HepG2 (cell line): ENCODE measurements around the gene VEGFB. TPM values are rescaled to one million over a fixed set of nuclear protein-coding genes. Genes with fewer than 3 reads are reported as not detected.

Source experiments
- ATAC-seq: fragments of 200-7000 bp; cut with Tn5 transposase; 3 replicates; pipeline ENCODE4 v1.9.1; 2020; ENCODE audit warnings: mild to moderate bottlenecking, moderate library complexity
- BruUV-seq: library from RNA; stranded (reverse); fragments of 400-500 nt; replicated peaks from 2 replicates; lab custom pipeline; 2021; lab: Mats Ljungman, UMichigan
- CTCF ChIA-PET: fragments of 300-600 bp; formaldehyde crosslinking; extraction: SDS; loops from one replicate; lab custom pipeline; 2021; ENCODE audit warnings: low total read pairs, inconsistent platforms, low intra/inter-chr PET ratio; lab: Yijun Ruan, JAX
- POLR2A ChIA-PET: fragments of 350-600 bp; sonication (Branson Sonifier 250); formaldehyde crosslinking; loops from one replicate; lab custom pipeline; 2020; ENCODE audit warnings: antibody characterized with exemption, inconsistent platforms; lab: Yijun Ruan, JAX
- DNase-seq: peaks from one replicate; pipeline ENCODE4 v3.0.0-alpha.2; 2015; ENCODE audit warnings: low spot score
- FAIRE-seq: peaks from 3 replicates; lab custom pipeline; 2011; peaks lifted over from hg19 to GRCh38; lab: Jason Lieb, UNC
- H2AFZ ChIP-seq: one replicate; pipeline ENCODE4 v1.6.1; 2011; ENCODE audit warnings: low read length, inconsistent platforms
- H3K27ac ChIP-seq: fragments of 300-600 bp; 3 replicates; pipeline ENCODE4 v1.8.0; 2011; ENCODE audit warnings: mixed run types, mild to moderate bottlenecking, mixed read lengths, low read length, inconsistent platforms; ENCODE audit not compliant: insufficient read depth; ENCODE audit errors: extremely low read length
- H3K27me3 ChIP-seq, 2 experiments: fragments of 200-600 bp in 1 of 2; 2 replicates in 1 of 2; 3 replicates in 1 of 2; pipeline versions ENCODE4 v1.6.0 to v1.8.0; 2011; ENCODE audit warnings: low read length in 2 of 2, mild to moderate bottlenecking in 2 of 2, moderate library complexity in 2 of 2, inconsistent platforms in 1 of 2; ENCODE audit not compliant: insufficient read depth in 2 of 2, control insufficient read depth in 1 of 2
- H3K36me3 ChIP-seq, 2 experiments: fragments of 200-600 bp in 1 of 2; replicated peaks in 1 of 2; 2 replicates in 1 of 2; 3 replicates in 1 of 2; pipeline versions ENCODE4 v1.5.1 to v1.8.0; 2011; ENCODE audit warnings: low read length in 2 of 2, inconsistent platforms in 1 of 2; ENCODE audit not compliant: insufficient read depth in 2 of 2, control insufficient read depth in 1 of 2
- H3K4me1 ChIP-seq: 2 replicates; pipeline ENCODE4 v1.5.1; 2012; ENCODE audit warnings: low read length, inconsistent platforms; ENCODE audit not compliant: insufficient read depth
- H3K4me2 ChIP-seq: 2 replicates; pipeline ENCODE4 v1.6.0; 2011; ENCODE audit warnings: low read depth, low read length, inconsistent platforms
- H3K4me3 ChIP-seq, 3 experiments: fragments of 200-600 bp in 1 of 3; sonication (generic), shearing (Covaris generic) in 1 of 3; replicated peaks in 1 of 3; 2 replicates each; pipeline ENCODE4 v1.5.1; 2011 to 2016; ENCODE audit warnings: low read length in 3 of 3, inconsistent platforms in 2 of 3, low read depth in 2 of 3, mild to moderate bottlenecking in 2 of 3, control low read depth in 1 of 3, mixed read lengths in 1 of 3; ENCODE audit not compliant: insufficient read depth in 1 of 3
- H3K79me2 ChIP-seq: one replicate; pipeline ENCODE4 v1.6.1; 2011; ENCODE audit warnings: low read length, inconsistent platforms; ENCODE audit not compliant: insufficient read depth
- H3K9ac ChIP-seq: 2 replicates; pipeline ENCODE4 v1.6.0; 2011; ENCODE audit warnings: mild to moderate bottlenecking, low read depth, low read length, inconsistent platforms; ENCODE audit not compliant: insufficient read depth
- H3K9me3 ChIP-seq: 2 replicates; pipeline ENCODE4 v1.5.1; 2012; ENCODE audit warnings: mild to moderate bottlenecking, low read length
- H4K20me1 ChIP-seq: 2 replicates; pipeline ENCODE4 v1.6.0; 2011; ENCODE audit warnings: inconsistent platforms, mild to moderate bottlenecking, low read length, moderate library complexity; ENCODE audit not compliant: insufficient read depth
- CHD4 ChIP-seq: fragments of 200-600 bp; sonication (generic); IDR thresholded peaks from 2 replicates; pipeline ENCODE4 v1.7.0; 2017; ENCODE audit warnings: mild to moderate bottlenecking, low read length, borderline replicate concordance
- MEF2D ChIP-seq: sonication (generic); formaldehyde crosslinking; IDR thresholded peaks from 2 replicates; pipeline ENCODE4 v1.5.1; 2020; ENCODE audit warnings: mild to moderate bottlenecking, missing genetic modification reagents
- MYC ChIP-seq: sonication (generic); formaldehyde crosslinking; IDR thresholded peaks from 2 replicates; pipeline ENCODE4 v1.9.0; 2021; ENCODE audit warnings: missing genetic modification reagents, borderline replicate concordance
- PAXIP1 ChIP-seq: sonication (generic); formaldehyde crosslinking; conservative IDR thresholded peaks from 2 replicates; pipeline ENCODE4 v1.4.0; 2020; ENCODE audit warnings: mild to moderate bottlenecking, missing genetic modification reagents, moderate library complexity
- RFX1 ChIP-seq: fragments of 450-650 bp; IDR thresholded peaks from 2 replicates; pipeline ENCODE4 v1.6.1; 2017
- SMYD3 ChIP-seq: sonication (generic); formaldehyde crosslinking; IDR thresholded peaks from 2 replicates; pipeline ENCODE4 v1.8.1; 2023; ENCODE audit warnings: mild to moderate bottlenecking, missing genetic modification reagents
- TBX3 ChIP-seq: fragments of 450-650 bp; IDR thresholded peaks from 2 replicates; pipeline ENCODE4 v1.6.1; 2017; ENCODE audit warnings: antibody characterized with exemption, mild to moderate bottlenecking, inconsistent platforms, borderline replicate concordance
- ZBTB1 ChIP-seq: sonication (generic); formaldehyde crosslinking; IDR thresholded peaks from 2 replicates; pipeline ENCODE4 v1.4.0; 2020; ENCODE audit warnings: missing genetic modification reagents, borderline replicate concordance
- ZNF207 ChIP-seq: fragments of 450-650 bp; IDR thresholded peaks from 2 replicates; pipeline ENCODE4 v1.6.1; 2016; ENCODE audit warnings: antibody characterized with exemption, borderline replicate concordance
- ZNF24 ChIP-seq: fragments of 450-650 bp; IDR thresholded peaks from 2 replicates; pipeline ENCODE4 v1.6.1; 2017; ENCODE audit warnings: antibody characterized with exemption, mild to moderate bottlenecking
- ZNF251 ChIP-seq: sonication (generic); formaldehyde crosslinking; IDR thresholded peaks from 2 replicates; pipeline ENCODE4 v1.9.0; 2021; ENCODE audit warnings: mild to moderate bottlenecking, missing genetic modification reagents
- ZNF335 ChIP-seq: sonication (generic); formaldehyde crosslinking; IDR thresholded peaks from 2 replicates; pipeline ENCODE4 v1.4.0; 2020; ENCODE audit warnings: missing genetic modification reagents
- ZNF510 ChIP-seq: sonication (generic); formaldehyde crosslinking; IDR thresholded peaks from 2 replicates; pipeline ENCODE4 v1.4.0; 2020; ENCODE audit warnings: low read depth, mild to moderate bottlenecking, missing genetic modification reagents
- ZNF704 ChIP-seq: sonication (generic); formaldehyde crosslinking; IDR thresholded peaks from 2 replicates; pipeline ENCODE4 v1.8.1; 2023; ENCODE audit warnings: mild to moderate bottlenecking, inconsistent platforms, moderate library complexity, missing genetic modification reagents, borderline replicate concordance
- WGBS: methylation state at CpG from one replicate; pipeline ENCODE4 v1.1.6; 2017; ENCODE audit warnings: low lambda C conversion rate; 5-methylcytosine and 5-hydroxymethylcytosine counted together
- in situ Hi-C: cut with HindIII; loops from 2 replicates; pipeline ENCODE4 v1.10.0; 2017; ENCODE audit warnings: low pct_unique_long_range_greater_than_20kb; ENCODE audit not compliant: extremely low pct_ligation_motif_present
- intact Hi-C: fragments of 100-400 bp; cut with micrococcal nuclease; formaldehyde crosslinking; loops from one replicate; pipeline ENCODE4 v1.10.0; 2022; ENCODE audit not compliant: unreplicated experiment
- polyA plus RNA-seq, 8 experiments: library from polyadenylated mRNA; depleted of rRNA in 3 of 8; stranded (reverse) in 7 of 8; unstranded in 1 of 8; fragments of >200 nt; fragmentation: Illumina TruSeq in 4 of 8; extraction: Trizol in 4 of 8; gene quantifications; 2 replicates each; pipeline versions ENCODE4 v1.2.1 to v1.2.3, GENCODE V29; 2011 to 2016; ENCODE audit warnings: low read depth in 4 of 8, missing spikeins in 1 of 8, mixed read lengths in 1 of 8; ENCODE audit not compliant: insufficient read depth in 1 of 8
- total RNA-seq, 5 experiments: library from RNA; depleted of rRNA; stranded (reverse); fragments of >200 nt; fragmentation: Illumina TruSeq; extraction: Trizol; gene quantifications; 2 replicates each; pipeline ENCODE4 v1.2.3, GENCODE V29; 2016; ENCODE audit warnings: low read depth in 1 of 5

VEGFB gene
- total and polyA plus RNA-seq, 2 of the 13 experiments (the other 11 are each of a cell fraction or from before 2014, with no cell fraction given) = 9.0 to 11.3 TPM

GRCh38 chr11:64230985-64231365, 3.4 kb upstream of the VEGFB start:
- Histone ChIP-seq H2AFZ (no peak overlapping the region), H3K4me3 (peak overlapping the region; percentile 94 to 96 (median 95)), H3K27ac (peak overlapping the region; percentile 75), H3K79me2 (peaks cover 3% of the 10 kb centered on the region), H3K27me3 (no peaks in the 10 kb centered on the region), H3K9me3 (no peaks in the 10 kb centered on the region), H3K4me1 (peaks cover 64% of the 10 kb centered on the region), H3K9ac (peak overlapping the region; percentile 80), H4K20me1 (no peaks in the 10 kb centered on the region), H3K36me3 (no peaks in the 10 kb centered on the region)
- CTCF ChIA-PET = no interaction called here
- POLR2A ChIA-PET = interaction anchor here (1.0 to 2.6 kb wide), 2 partner anchors 10 to 39 kb away, joined by 4 to 8 read pairs; partner anchors contain the start of gene FKBP2
- FAIRE-seq (peak; percentile 18), ATAC-seq (no peak), DNase-seq (no peak)
- BruUV-seq = no TSS peak
- intact Hi-C loops = no loop called here
- WGBS = 13% methylated on average over 2 of the region's 8 CpGs
- TF ChIP-seq ZNF24 (no peak), RFX1 (no peak), MYC (no peak), ZNF704 (CRISPR knock-in tag) (no peak), SMYD3 (CRISPR knock-in tag) (no peak), PAXIP1 (no peak), ZNF207 (no peak), ZNF335 (CRISPR knock-in tag) (no peak), ZBTB1 (CRISPR knock-in tag) (no peak), ZNF510 (no peak), TBX3 (no peak), MEF2D (no peak), ZNF251 (CRISPR knock-in tag) (no peak), CHD4 (no peak)
- TF ChIP-seq, all 625 proteins: peak for 0
- H3K4me2 ChIP-seq = peak overlapping the region; percentile 88
- in situ Hi-C loops = no loop called here
